ENCODE measurements around the gene PDIA2.
"Not testable (repeated sequence)": the region's sequence is repeated elsewhere in the genome, so short reads cannot be mapped to it uniquely, and the experiment has no call there.

Gene PDIA2

DNA sequence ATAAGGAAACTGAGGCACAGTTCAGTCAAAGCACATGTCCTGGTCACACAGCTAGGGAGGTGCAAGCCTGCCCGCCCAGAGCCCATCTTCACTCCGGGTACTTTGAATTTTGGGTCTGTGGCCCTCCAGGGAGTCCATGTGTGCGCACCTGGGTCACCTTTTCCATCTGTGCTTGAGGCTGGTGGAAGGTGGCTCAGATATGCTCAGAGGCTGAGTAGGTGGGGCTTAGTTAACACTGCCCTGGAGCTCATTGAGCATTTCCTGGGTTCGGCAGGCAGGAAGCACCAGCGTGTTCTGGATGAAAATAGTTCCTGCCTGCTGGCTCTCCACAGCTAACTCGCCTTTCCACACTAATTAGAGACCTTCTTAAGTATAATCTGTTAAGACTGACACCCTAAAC, 29.1 kb upstream of the PDIA2 start:
- no peaks in the 10 kb centered on the region for H3K4me1 ChIP-seq (ENCODE audit: control insufficient read depth, insufficient read depth, low read length)
- H3K27me3 ChIP-seq (replicated peaks; ENCODE audit: control insufficient read depth, insufficient read depth, low read length), result no peaks in the 10 kb centered on the region
- no peaks in the 10 kb centered on the region for H3K9me3 ChIP-seq (ENCODE audit: control insufficient read depth, low read length)
- H3K9ac ChIP-seq (ENCODE audit: low read length), result no peak overlapping the region
- H3K4me3 ChIP-seq (ENCODE audit: low read length), result no peak overlapping the region
- peaks cover 47% of the 10 kb centered on the region for H3K36me3 ChIP-seq (ENCODE audit: control insufficient read depth, insufficient read depth, low read length, severe bottlenecking)
- DNase-seq (ENCODE audit: low read depth), result no peak

DNA sequence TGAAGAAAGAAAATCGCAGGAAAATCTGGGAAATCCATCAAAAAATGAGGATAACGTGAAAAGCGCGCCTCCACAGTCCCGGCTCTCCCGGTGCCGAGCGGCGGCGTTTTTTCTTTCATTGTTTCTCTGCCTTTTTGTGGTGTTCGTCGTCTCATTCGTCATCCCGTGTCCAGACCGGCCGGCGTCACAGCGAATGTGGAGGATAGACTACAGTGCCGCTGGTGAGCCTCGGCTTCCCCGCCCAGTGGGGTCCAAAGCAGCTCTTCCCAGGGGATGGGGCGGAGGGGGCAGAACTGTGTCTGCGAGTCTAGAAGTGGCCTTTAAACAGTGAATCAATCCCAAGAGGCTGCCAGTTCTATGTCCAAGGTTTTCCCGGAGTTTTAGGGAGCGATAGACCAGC, 28.5 kb upstream of the PDIA2 start:
- no peak overlapping the region for H3K9ac ChIP-seq (ENCODE audit: low read length)
- no peaks in the 10 kb centered on the region for H3K4me1 ChIP-seq (ENCODE audit: control insufficient read depth, insufficient read depth, low read length)
- no peak for DNase-seq (ENCODE audit: low read depth)
- H3K36me3 ChIP-seq (ENCODE audit: control insufficient read depth, insufficient read depth, low read length, severe bottlenecking), result peaks cover 50% of the 10 kb centered on the region
- H3K4me3 ChIP-seq (ENCODE audit: low read length), result no peak overlapping the region
- H3K9me3 ChIP-seq (ENCODE audit: control insufficient read depth, low read length), result no peaks in the 10 kb centered on the region
- H3K27me3 ChIP-seq (replicated peaks; ENCODE audit: control insufficient read depth, insufficient read depth, low read length), result no peaks in the 10 kb centered on the region

DNA sequence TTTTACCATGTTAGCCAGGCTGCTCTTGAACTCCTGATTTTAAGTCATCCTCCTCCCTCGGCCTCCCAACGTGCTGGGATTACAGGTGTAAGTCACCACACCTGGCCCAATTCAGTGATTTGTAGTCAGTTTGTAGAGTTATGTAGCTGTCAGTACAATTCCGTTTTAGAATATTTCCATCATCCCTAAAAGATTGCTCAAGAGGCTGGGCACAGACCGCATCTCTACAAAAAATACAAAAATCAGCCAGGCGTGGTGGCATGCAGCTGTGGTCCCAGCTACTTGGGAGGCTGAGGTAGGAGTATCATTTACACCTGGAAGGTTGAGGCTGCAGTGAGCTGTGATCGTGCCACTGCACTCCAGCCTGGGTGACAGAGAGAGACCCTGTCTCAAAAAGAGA, 27.8 kb upstream of the PDIA2 start:
- H3K36me3 ChIP-seq (ENCODE audit: control insufficient read depth, insufficient read depth, low read length, severe bottlenecking), result peaks cover 55% of the 10 kb centered on the region
- no peaks in the 10 kb centered on the region for H3K9me3 ChIP-seq (ENCODE audit: control insufficient read depth, low read length)
- no peak overlapping the region for H3K4me3 ChIP-seq (ENCODE audit: low read length)

DNA sequence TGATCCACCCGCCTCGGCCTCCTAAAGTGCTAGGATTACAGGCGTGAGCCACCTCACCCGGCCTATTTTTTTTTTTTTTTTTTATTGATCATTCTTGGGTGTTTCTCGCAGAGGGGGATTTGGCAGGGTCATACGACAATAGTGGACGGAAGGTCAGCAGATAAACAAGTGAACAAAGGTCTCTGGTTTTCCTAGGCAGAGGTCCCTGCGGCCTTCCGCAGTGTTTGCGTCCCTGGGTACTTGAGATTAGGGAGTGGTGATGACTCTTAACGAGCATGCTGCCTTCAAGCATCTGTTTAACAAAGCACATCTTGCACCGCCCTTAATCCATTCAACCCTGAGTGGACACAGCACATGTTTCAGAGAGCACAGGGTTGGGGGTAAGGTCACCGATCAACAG, 24.9 kb upstream of the PDIA2 start:
- peaks cover 62% of the 10 kb centered on the region for H3K36me3 ChIP-seq (ENCODE audit: control insufficient read depth, insufficient read depth, low read length, severe bottlenecking)
- not testable (repeated sequence) for H3K4me1 ChIP-seq (ENCODE audit: control insufficient read depth, insufficient read depth, low read length); H3K9ac ChIP-seq (ENCODE audit: low read length); H3K27me3 ChIP-seq (replicated peaks; ENCODE audit: control insufficient read depth, insufficient read depth, low read length); DNase-seq (ENCODE audit: low read depth); H3K4me3 ChIP-seq (ENCODE audit: low read length); H3K9me3 ChIP-seq (ENCODE audit: control insufficient read depth, low read length)

More for the DNA sequence above, 27.8 kb upstream of the PDIA2 start:
- Histone ChIP-seq H3K4me1 (ENCODE audit: control insufficient read depth, insufficient read depth, low read length) (no peaks in the 10 kb centered on the region), H3K9ac (ENCODE audit: low read length) (no peak overlapping the region), H3K27me3 (replicated peaks; ENCODE audit: control insufficient read depth, insufficient read depth, low read length) (no peaks in the 10 kb centered on the region)
- no peak for DNase-seq (ENCODE audit: low read depth)

DNA sequence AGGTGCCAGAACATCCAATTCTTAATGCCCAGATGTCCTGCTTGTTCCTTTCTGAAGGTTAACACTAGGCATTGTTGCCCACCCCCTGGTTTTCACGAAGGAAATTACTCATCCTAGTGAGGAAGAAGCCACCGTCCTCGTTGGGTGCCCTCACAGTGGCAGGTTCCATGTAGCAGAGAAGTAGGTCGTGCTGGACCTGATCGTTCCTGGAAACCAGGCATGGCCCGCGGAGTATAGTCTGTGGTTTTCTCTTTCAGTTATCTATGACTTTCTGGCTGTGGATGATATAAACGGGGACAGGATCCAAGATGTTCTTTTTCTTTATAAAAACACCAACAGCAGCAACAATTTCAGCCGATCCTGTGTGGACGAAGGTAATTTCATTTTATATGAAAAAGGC, 23.7 kb upstream of the PDIA2 start:
- H3K36me3 ChIP-seq (ENCODE audit: control insufficient read depth, insufficient read depth, low read length, severe bottlenecking), result peaks cover 66% of the 10 kb centered on the region
- H3K27me3 ChIP-seq (replicated peaks; ENCODE audit: control insufficient read depth, insufficient read depth, low read length), result no peaks in the 10 kb centered on the region
- H3K9ac ChIP-seq (ENCODE audit: low read length), result no peak overlapping the region
- no peak overlapping the region for H3K4me3 ChIP-seq (ENCODE audit: low read length)
- no peaks in the 10 kb centered on the region for H3K9me3 ChIP-seq (ENCODE audit: control insufficient read depth, low read length)
- no peak for DNase-seq (ENCODE audit: low read depth)
- no peaks in the 10 kb centered on the region for H3K4me1 ChIP-seq (ENCODE audit: control insufficient read depth, insufficient read depth, low read length)

DNA sequence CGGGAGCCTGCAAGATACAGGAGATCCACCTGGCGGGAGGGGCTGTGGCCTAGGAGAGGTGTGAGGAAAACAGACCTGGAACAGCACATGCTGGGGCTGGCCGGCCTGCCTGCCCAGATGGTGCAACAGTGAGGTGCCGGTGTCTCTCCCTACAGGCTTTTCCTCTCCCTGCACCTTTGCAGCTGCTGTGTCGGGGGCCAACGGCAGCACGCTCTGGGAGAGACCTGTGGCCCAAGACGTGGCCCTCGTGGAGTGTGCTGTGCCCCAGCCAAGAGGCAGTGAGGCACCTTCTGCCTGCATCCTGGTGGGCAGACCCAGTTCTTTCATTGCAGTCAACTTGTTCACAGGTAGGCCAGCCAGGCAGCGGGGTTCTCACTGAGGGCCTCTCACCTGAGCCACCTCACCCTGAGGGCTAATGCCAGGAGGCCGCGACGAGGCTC, 23.1 kb upstream of the PDIA2 start:
- no peak for DNase-seq (ENCODE audit: low read depth)
- Histone ChIP-seq H3K4me3 (ENCODE audit: low read length) (no peak overlapping the region), H3K9me3 (ENCODE audit: control insufficient read depth, low read length) (no peaks in the 10 kb centered on the region), H3K9ac (ENCODE audit: low read length) (no peak overlapping the region), H3K27me3 (replicated peaks; ENCODE audit: control insufficient read depth, insufficient read depth, low read length) (no peaks in the 10 kb centered on the region), H3K36me3 (ENCODE audit: control insufficient read depth, insufficient read depth, low read length, severe bottlenecking) (peaks cover 67% of the 10 kb centered on the region), H3K4me1 (ENCODE audit: control insufficient read depth, insufficient read depth, low read length) (no peaks in the 10 kb centered on the region)

DNA sequence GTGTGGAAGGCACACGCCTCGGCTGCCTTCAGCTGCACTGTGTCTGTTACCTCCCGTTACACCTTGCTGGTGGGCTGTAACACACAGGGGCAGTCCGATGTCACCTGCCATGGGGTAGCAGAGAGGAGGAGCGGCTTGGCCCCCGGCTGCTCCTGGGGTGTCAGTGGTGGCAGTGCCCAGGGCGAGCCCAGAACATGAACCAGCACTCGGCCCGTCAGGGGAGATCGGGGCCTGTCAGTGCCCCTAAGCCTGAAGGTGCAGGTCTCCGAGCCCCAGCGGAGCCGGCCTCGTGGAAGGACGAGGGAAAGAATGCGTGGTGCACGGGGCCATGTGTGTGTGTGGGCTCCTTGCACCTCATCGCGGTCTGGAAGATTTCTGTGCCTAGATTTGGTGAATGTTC, 22.6 kb upstream of the PDIA2 start:
- Histone ChIP-seq H3K4me1 (ENCODE audit: control insufficient read depth, insufficient read depth, low read length) (no peaks in the 10 kb centered on the region), H3K4me3 (ENCODE audit: low read length) (no peak overlapping the region), H3K36me3 (ENCODE audit: control insufficient read depth, insufficient read depth, low read length, severe bottlenecking) (peaks cover 66% of the 10 kb centered on the region), H3K9ac (ENCODE audit: low read length) (no peak overlapping the region), H3K9me3 (ENCODE audit: control insufficient read depth, low read length) (no peaks in the 10 kb centered on the region), H3K27me3 (replicated peaks; ENCODE audit: control insufficient read depth, insufficient read depth, low read length) (no peaks in the 10 kb centered on the region)
- no peak for DNase-seq (ENCODE audit: low read depth)

DNA sequence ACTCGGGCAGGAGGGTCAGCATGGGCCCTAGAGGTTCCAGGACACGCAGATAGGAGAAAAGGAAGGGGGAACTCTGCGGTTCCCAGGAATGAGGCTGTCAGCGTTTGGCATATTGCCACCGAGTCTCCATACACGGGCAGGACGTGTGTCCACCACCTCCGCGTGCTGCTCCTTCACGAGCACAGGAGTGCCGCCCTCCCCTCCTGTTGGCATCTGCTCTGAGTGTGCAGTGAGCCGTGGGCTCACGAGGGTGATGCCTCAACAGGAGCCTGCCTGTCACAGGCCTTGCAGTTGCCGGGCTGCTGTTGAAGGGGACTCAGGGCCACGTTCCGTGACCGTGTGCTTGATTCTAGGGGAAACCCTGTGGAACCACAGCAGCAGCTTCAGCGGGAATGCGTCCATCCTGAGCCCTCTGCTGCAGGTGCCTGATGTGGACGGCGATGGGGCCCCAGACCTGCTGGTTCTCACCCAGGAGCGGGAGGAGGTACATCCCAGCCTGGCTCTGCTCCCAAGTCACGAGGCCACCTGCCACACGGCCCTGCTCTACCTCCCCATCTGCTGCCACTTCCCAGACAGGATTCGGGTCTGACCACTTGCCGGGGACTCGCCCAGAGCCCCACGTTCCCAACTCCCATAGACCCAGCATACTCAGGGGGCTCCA, 21.8 kb upstream of the PDIA2 start:
- no peaks in the 10 kb centered on the region for H3K4me1 ChIP-seq (ENCODE audit: control insufficient read depth, insufficient read depth, low read length)
- H3K9ac ChIP-seq (ENCODE audit: low read length), result no peak overlapping the region
- H3K9me3 ChIP-seq (ENCODE audit: control insufficient read depth, low read length), result no peaks in the 10 kb centered on the region
- H3K36me3 ChIP-seq (ENCODE audit: control insufficient read depth, insufficient read depth, low read length, severe bottlenecking), result peaks cover 58% of the 10 kb centered on the region
- no peaks in the 10 kb centered on the region for H3K27me3 ChIP-seq (replicated peaks; ENCODE audit: control insufficient read depth, insufficient read depth, low read length)
- H3K4me3 ChIP-seq (ENCODE audit: low read length), result no peak overlapping the region
- DNase-seq (ENCODE audit: low read depth), result no peak

DNA sequence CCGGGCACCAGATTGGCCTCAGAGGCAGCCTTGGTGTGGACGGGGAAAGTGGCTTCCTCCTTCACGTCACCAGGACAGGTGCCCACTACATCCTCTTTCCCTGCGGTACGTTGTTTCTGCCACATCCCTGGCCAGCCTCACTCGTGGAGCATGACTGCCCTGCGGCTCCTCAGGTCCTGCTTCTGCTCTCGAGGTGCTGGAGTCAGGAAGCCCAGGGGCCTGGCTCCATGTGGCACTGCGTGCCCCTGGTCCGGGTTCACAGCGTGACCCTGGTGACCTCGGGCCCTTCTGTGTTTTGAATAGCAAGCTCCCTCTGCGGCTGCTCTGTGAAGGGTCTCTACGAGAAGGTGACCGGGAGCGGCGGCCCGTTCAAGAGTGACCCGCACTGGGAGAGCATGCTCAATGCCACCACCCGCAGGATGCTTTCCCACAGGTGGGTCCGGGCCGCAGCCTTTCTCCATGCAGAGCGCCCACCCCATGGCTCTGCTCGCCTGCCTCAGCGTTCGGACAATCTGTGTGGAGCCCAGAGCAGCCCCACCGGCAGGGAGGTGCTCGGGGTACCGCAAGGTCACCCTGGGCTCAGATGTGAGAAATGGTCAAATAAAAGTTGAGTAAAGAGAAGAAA, 20.7 kb upstream of the PDIA2 start:
- Histone ChIP-seq H3K9me3 (ENCODE audit: control insufficient read depth, low read length) (no peaks in the 10 kb centered on the region), H3K27me3 (replicated peaks; ENCODE audit: control insufficient read depth, insufficient read depth, low read length) (no peaks in the 10 kb centered on the region), H3K4me1 (ENCODE audit: control insufficient read depth, insufficient read depth, low read length) (no peaks in the 10 kb centered on the region), H3K36me3 (ENCODE audit: control insufficient read depth, insufficient read depth, low read length, severe bottlenecking) (peaks cover 56% of the 10 kb centered on the region), H3K9ac (ENCODE audit: low read length) (no peak overlapping the region), H3K4me3 (ENCODE audit: low read length) (no peak overlapping the region)
- no peak for DNase-seq (ENCODE audit: low read depth)

DNA sequence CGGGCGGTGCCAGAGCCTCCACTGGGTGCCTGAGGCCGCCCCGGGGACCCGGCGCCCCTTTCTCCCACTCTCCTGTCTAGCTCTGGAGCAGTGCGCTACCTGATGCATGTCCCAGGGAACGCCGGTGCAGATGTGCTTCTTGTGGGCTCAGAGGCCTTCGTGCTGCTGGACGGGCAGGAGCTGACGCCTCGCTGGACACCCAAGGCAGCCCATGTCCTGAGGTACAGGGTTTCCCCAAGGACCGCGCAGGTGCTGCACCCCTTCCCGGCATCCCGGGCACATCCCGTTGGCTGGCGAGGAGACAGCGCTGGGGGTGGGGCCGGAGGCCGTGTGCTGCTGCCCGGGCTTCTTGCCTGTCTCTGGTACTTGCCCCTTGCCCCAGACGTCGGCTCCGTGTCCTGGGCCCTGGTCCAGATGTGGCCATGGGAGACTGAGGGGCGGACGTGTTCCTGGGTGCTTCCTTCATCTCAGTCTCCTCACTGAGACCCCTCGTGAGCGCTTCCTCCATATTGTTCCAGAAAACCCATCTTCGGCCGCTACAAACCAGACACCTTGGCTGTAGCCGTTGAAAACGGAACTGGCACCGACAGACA, 19.7 kb upstream of the PDIA2 start:
- Histone ChIP-seq H3K27me3 (replicated peaks; ENCODE audit: control insufficient read depth, insufficient read depth, low read length) (no peaks in the 10 kb centered on the region), H3K4me3 (ENCODE audit: low read length) (no peak overlapping the region), H3K9me3 (ENCODE audit: control insufficient read depth, low read length) (no peaks in the 10 kb centered on the region), H3K36me3 (ENCODE audit: control insufficient read depth, insufficient read depth, low read length, severe bottlenecking) (peaks cover 56% of the 10 kb centered on the region), H3K9ac (ENCODE audit: low read length) (no peak overlapping the region), H3K4me1 (ENCODE audit: control insufficient read depth, insufficient read depth, low read length) (no peaks in the 10 kb centered on the region)
- no peak for DNase-seq (ENCODE audit: low read depth)

DNA sequence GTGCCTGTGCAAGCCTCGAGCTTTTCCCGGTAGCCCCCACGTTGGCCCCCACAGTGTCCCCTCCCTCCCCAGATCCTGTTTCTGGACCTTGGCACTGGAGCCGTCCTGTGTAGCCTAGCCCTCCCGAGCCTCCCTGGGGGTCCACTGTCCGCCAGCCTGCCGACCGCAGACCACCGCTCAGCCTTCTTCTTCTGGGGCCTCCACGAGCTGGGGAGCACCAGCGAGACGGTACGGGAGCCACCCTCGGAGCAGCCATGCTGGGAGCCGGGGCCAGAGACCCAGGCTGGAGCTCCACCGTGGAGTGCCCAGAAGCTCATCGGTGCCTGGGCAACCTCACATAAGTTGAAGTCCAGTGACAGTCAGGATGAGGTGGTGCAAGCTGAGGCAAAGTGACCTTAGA, 19.0 kb upstream of the PDIA2 start:
- Histone ChIP-seq H3K36me3 (ENCODE audit: control insufficient read depth, insufficient read depth, low read length, severe bottlenecking) (peaks cover 56% of the 10 kb centered on the region), H3K9me3 (ENCODE audit: control insufficient read depth, low read length) (no peaks in the 10 kb centered on the region), H3K9ac (ENCODE audit: low read length) (no peak overlapping the region), H3K27me3 (replicated peaks; ENCODE audit: control insufficient read depth, insufficient read depth, low read length) (no peaks in the 10 kb centered on the region), H3K4me1 (ENCODE audit: control insufficient read depth, insufficient read depth, low read length) (no peaks in the 10 kb centered on the region), H3K4me3 (ENCODE audit: low read length) (no peak overlapping the region)
- DNase-seq (ENCODE audit: low read depth), result no peak
